Neural cell (in vitro differentiated cells): ENCODE measurements around the gene MCM7. TPM values are rescaled to one million over a fixed set of nuclear protein-coding genes. Genes with fewer than 3 reads are reported as not detected.

Experiments
- H2AFZ ChIP-seq: fragments of 200-600, 300-800 bp; sonication (generic), shearing (Covaris generic); 2 replicates; pipeline ENCODE4 v1.6.0; 2014; ENCODE audit warnings: low read depth, mild to moderate bottlenecking, antibody characterized with exemption, low read length, moderate library complexity
- H3F3A ChIP-seq: fragments of 200-600 bp; shearing (Covaris generic); 2 replicates; pipeline ENCODE4 v1.6.1; 2016; ENCODE audit warnings: mild to moderate bottlenecking, moderate library complexity, mixed read lengths, antibody characterized with exemption, low read length; ENCODE audit not compliant: insufficient read depth, poor library complexity, severe bottlenecking
- H3K27ac ChIP-seq: fragments of 200-600, 300-800 bp; sonication (generic), shearing (Covaris generic); 2 replicates; pipeline ENCODE4 v1.5.1; 2014; ENCODE audit warnings: mild to moderate bottlenecking, low read length, moderate library complexity
- H3K27me3 ChIP-seq: fragments of 300-800, 200-600 bp; sonication (generic), shearing (Covaris generic); 2 replicates; pipeline ENCODE4 v1.6.0; 2014; ENCODE audit warnings: mild to moderate bottlenecking, low read depth, low read length, moderate library complexity; ENCODE audit not compliant: insufficient read depth
- H3K36me3 ChIP-seq: fragments of 300-800, 200-600 bp; sonication (generic), shearing (Covaris generic); 2 replicates; pipeline ENCODE4 v1.5.1; 2014; ENCODE audit warnings: mild to moderate bottlenecking, antibody characterized with exemption, low read length, moderate library complexity; ENCODE audit not compliant: insufficient read depth
- H3K4me2 ChIP-seq: fragments of 300-800, 200-600 bp; sonication (generic), shearing (Covaris generic); 2 replicates; pipeline ENCODE4 v1.6.0; 2014; ENCODE audit warnings: mild to moderate bottlenecking, low read length
- H3K4me3 ChIP-seq: fragments of 300-800, 200-600 bp; sonication (generic), shearing (Covaris generic); 2 replicates; pipeline ENCODE4 v1.5.1; 2014; ENCODE audit warnings: mild to moderate bottlenecking, low read length, moderate library complexity
- H3K79me2 ChIP-seq: fragments of 200-600 bp; shearing (Covaris generic); replicated peaks from 2 replicates; pipeline ENCODE4 v1.6.0; 2014; ENCODE audit warnings: mild to moderate bottlenecking, low read length, moderate library complexity; ENCODE audit not compliant: insufficient read depth
- H3K9ac ChIP-seq: fragments of 300-800, 200-600 bp; sonication (generic), shearing (Covaris generic); 2 replicates; pipeline ENCODE4 v1.6.1; 2016; ENCODE audit warnings: mild to moderate bottlenecking, low read length, mixed read lengths
- H3K9me2 ChIP-seq: fragments of 200-600 bp; shearing (Covaris generic); 2 replicates; pipeline ENCODE4 v1.6.1; 2016; ENCODE audit warnings: mild to moderate bottlenecking, low read length, mixed read lengths; ENCODE audit not compliant: insufficient read depth
- H3K9me3 ChIP-seq: fragments of 200-600, 300-800 bp; sonication (generic), shearing (Covaris generic); 2 replicates; pipeline ENCODE4 v1.6.1; 2016; ENCODE audit warnings: mild to moderate bottlenecking, mixed run types, low read length, moderate library complexity, mixed read lengths
- H4K20me1 ChIP-seq: fragments of 200-600 bp; shearing (Covaris generic); 2 replicates; pipeline ENCODE4 v1.6.1; 2016; ENCODE audit warnings: mild to moderate bottlenecking, mixed run types; ENCODE audit not compliant: insufficient read depth
- EP300 ChIP-seq: fragments of 450-650 bp; conservative IDR thresholded peaks from 2 replicates; pipeline ENCODE4 v1.6.1; 2014; ENCODE audit warnings: antibody characterized with exemption, mild to moderate bottlenecking, moderate library complexity; ENCODE audit not compliant: poor library complexity, severe bottlenecking
- EZH2 ChIP-seq: fragments of 200-600, 300-800 bp; shearing (Covaris generic), sonication (generic); IDR thresholded peaks from 2 replicates; pipeline ENCODE4 v1.6.1; 2014; ENCODE audit warnings: antibody characterized with exemption, low read length, borderline replicate concordance, mild to moderate bottlenecking; ENCODE audit not compliant: insufficient read depth, poor library complexity, severe bottlenecking
- MXI1 ChIP-seq: fragments of 450-650 bp; conservative IDR thresholded peaks from 2 replicates; pipeline ENCODE4 v1.6.1; 2014; ENCODE audit warnings: antibody characterized with exemption, mild to moderate bottlenecking; ENCODE audit not compliant: poor library complexity, severe bottlenecking
- POLR2AphosphoS5 ChIP-seq: IDR thresholded peaks from 2 replicates; pipeline ENCODE4 v1.6.1; 2012
- RAD21 ChIP-seq: fragments of 450-650 bp; conservative IDR thresholded peaks from 2 replicates; pipeline ENCODE4 v1.6.1; 2014; ENCODE audit warnings: antibody characterized with exemption, mild to moderate bottlenecking, moderate library complexity
- SMC3 ChIP-seq: fragments of 450-650 bp; conservative IDR thresholded peaks from 2 replicates; pipeline ENCODE4 v1.6.1; 2014; ENCODE audit warnings: antibody characterized with exemption, mild to moderate bottlenecking, moderate library complexity; ENCODE audit not compliant: poor library complexity
- TAF1 ChIP-seq: IDR thresholded peaks from 2 replicates; pipeline ENCODE4 v1.6.1; 2012; ENCODE audit warnings: low read depth
- polyA plus RNA-seq: library from polyadenylated mRNA; depleted of rRNA; stranded (reverse); fragments of >200 nt; gene quantifications from 2 replicates; pipeline ENCODE4 v1.2.3, GENCODE V29; 2014
- TF ChIP-seq, protein P1 (sequence below): IDR thresholded peaks from 2 replicates; pipeline ENCODE4 v1.6.1; 2012; ENCODE audit warnings: borderline replicate concordance
- TF ChIP-seq, protein P2 (sequence below): fragments of 450-650 bp; IDR thresholded peaks from 2 replicates; pipeline ENCODE4 v1.5.1; 2014; ENCODE audit warnings: antibody characterized with exemption, mild to moderate bottlenecking, moderate library complexity; ENCODE audit not compliant: poor library complexity, severe bottlenecking

Gene MCM7
- polyA plus RNA-seq, 1 donor from 2014 or later = 146 TPM

DNA sequence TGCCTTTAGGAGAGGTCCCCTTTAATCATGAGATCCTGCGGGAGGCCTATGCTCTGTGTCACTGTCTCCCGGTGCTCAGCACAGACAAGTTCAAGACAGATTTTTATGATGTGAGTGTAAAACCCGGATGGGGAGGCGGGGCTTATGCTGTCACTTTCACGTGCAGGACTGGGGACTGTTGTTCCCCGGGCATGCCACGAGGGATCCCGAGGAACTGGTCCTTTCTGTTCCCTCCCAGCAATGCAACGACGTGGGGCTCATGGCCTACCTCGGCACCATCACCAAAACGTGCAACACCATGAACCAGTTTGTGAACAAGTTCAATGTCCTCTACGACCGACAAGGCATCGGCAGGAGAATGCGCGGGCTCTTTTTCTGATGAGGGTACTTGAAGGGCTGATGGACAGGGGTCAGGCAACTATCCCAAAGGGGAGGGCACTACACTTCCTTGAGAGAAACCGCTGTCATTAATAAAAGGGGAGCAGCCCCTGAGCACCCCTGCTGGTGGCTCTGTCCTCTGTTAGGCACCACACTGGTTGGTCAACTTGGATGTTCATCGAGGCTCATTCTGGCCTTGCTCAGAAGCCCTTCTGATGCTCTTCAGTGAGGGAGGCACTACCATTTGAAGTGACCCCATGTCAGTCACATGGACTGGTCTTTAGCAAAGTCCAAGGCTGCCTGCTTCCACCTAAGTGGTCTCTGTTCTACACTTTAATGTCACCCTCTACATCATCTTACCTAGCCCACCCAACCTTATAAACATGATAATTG is 9.6 kb downstream of the MCM7 start:
- H3K79me2 ChIP-seq = peaks cover 4% of the 10 kb centered on the region
- no peaks in the 10 kb centered on the region for H4K20me1 ChIP-seq
- no peak overlapping the region for H3K27ac ChIP-seq
- no peaks in the 10 kb centered on the region for H3K27me3 ChIP-seq
- H2AFZ ChIP-seq = no peak overlapping the region
- H3K9me2 ChIP-seq = no peaks in the 10 kb centered on the region
- H3K4me3 ChIP-seq = no peak overlapping the region
- TF ChIP-seq EZH2 (no peak), EP300 (no peak), POLR2AphosphoS5 (peak; percentile 5), TAF1 (no peak)
- TF ChIP-seq, protein P1, sequence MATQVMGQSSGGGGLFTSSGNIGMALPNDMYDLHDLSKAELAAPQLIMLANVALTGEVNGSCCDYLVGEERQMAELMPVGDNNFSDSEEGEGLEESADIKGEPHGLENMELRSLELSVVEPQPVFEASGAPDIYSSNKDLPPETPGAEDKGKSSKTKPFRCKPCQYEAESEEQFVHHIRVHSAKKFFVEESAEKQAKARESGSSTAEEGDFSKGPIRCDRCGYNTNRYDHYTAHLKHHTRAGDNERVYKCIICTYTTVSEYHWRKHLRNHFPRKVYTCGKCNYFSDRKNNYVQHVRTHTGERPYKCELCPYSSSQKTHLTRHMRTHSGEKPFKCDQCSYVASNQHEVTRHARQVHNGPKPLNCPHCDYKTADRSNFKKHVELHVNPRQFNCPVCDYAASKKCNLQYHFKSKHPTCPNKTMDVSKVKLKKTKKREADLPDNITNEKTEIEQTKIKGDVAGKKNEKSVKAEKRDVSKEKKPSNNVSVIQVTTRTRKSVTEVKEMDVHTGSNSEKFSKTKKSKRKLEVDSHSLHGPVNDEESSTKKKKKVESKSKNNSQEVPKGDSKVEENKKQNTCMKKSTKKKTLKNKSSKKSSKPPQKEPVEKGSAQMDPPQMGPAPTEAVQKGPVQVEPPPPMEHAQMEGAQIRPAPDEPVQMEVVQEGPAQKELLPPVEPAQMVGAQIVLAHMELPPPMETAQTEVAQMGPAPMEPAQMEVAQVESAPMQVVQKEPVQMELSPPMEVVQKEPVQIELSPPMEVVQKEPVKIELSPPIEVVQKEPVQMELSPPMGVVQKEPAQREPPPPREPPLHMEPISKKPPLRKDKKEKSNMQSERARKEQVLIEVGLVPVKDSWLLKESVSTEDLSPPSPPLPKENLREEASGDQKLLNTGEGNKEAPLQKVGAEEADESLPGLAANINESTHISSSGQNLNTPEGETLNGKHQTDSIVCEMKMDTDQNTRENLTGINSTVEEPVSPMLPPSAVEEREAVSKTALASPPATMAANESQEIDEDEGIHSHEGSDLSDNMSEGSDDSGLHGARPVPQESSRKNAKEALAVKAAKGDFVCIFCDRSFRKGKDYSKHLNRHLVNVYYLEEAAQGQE = no peak
- TF ChIP-seq, protein P2, sequence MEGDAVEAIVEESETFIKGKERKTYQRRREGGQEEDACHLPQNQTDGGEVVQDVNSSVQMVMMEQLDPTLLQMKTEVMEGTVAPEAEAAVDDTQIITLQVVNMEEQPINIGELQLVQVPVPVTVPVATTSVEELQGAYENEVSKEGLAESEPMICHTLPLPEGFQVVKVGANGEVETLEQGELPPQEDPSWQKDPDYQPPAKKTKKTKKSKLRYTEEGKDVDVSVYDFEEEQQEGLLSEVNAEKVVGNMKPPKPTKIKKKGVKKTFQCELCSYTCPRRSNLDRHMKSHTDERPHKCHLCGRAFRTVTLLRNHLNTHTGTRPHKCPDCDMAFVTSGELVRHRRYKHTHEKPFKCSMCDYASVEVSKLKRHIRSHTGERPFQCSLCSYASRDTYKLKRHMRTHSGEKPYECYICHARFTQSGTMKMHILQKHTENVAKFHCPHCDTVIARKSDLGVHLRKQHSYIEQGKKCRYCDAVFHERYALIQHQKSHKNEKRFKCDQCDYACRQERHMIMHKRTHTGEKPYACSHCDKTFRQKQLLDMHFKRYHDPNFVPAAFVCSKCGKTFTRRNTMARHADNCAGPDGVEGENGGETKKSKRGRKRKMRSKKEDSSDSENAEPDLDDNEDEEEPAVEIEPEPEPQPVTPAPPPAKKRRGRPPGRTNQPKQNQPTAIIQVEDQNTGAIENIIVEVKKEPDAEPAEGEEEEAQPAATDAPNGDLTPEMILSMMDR = no peak
- H3K9ac ChIP-seq = no peak overlapping the region
- H3K4me2 ChIP-seq = no peak overlapping the region
- no peaks in the 10 kb centered on the region for H3K9me3 ChIP-seq
- H3K36me3 ChIP-seq = peaks cover 6% of the 10 kb centered on the region
- no peaks in the 10 kb centered on the region for H3F3A ChIP-seq

DNA sequence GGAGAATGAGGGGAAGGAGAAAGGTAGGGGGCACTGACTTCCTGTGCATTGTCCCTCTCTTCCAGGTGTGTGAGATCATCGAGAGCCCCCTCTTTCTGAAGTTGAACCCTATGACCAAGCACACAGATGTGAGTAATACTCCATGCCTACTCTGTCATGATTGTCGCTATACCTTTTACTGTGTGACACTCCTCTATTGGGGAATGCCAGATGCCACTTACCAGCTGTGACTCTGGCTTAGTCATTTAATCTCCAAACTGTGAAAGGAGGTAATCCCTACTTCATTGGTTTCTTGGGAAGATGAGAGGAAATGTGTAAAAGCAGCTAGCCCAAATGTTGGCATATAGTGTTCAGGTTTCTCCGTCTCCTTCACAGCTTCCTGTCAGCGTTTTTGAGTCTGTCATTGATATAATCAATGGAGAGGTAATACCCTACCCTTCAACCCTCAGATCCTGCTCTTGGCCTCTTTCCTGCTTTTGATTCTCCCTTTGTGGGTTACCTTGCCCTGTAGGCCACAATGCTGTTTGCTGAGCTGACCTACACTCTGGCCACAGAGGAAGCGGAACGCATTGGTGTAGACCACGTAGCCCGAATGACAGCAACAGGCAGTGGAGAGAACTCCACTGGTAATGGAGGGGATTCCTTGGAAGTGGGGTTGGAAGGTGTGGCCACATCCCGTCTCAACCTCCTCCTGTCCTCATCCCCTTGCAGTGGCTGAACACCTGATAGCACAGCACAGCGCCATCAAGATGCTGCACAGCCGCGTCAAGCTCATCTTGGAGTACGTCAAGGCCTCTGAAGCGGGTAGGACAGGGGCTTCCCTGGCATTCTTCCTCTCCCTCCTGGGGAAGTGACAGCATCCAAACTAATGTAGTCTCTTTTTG is 10.4 kb downstream of the MCM7 start:
- no peaks in the 10 kb centered on the region for H4K20me1 ChIP-seq
- no peak overlapping the region for H2AFZ ChIP-seq
- H3K4me3 ChIP-seq = no peak overlapping the region
- TF ChIP-seq MXI1 (no peak), TAF1 (no peak), EZH2 (no peak), SMC3 (no peak), RAD21 (no peak)
- TF ChIP-seq, protein P1 = no peak
- no peaks in the 10 kb centered on the region for H3K9me2 ChIP-seq
- H3K9ac ChIP-seq = no peak overlapping the region
- no peak overlapping the region for H3K27ac ChIP-seq
- H3K9me3 ChIP-seq = no peaks in the 10 kb centered on the region
- no peaks in the 10 kb centered on the region for H3F3A ChIP-seq
- no peaks in the 10 kb centered on the region for H3K27me3 ChIP-seq
- no peak overlapping the region for H3K4me2 ChIP-seq
- peaks cover 4% of the 10 kb centered on the region for H3K79me2 ChIP-seq
- H3K36me3 ChIP-seq = peaks cover 5% of the 10 kb centered on the region
